EH (cell line): Measurements from ENCODE around the gene BPIFB4.
"Not testable (repeated sequence)": the region's sequence is repeated elsewhere in the genome, so short reads cannot be mapped to it uniquely, and the experiment has no call there.

ENCODE experiments used
- DNase-seq: peaks from one replicate; pipeline ENCODE4 v3.0.0-alpha.2; 2015; ENCODE audit warnings: low read depth

Gene BPIFB4

GRCh38 chr20:33086052-33086722 lies 6.7 kb downstream of the BPIFB4 start:
- no peak for DNase-seq

- DNase-seq = no peak
Observed at GRCh38 chr20:33091147-33091546, 11.7 kb downstream of the BPIFB4 start.

- no peak for DNase-seq
Observed at GRCh38 chr20:33091693-33092092, 12.2 kb downstream of the BPIFB4 start.

- no peak for DNase-seq
Observed at GRCh38 chr20:33092361-33092760, 12.9 kb downstream of the BPIFB4 start.

GRCh38 chr20:33093074-33093473 lies 13.6 kb downstream of the BPIFB4 start:
- no peak for DNase-seq

- DNase-seq = no peak
Observed at GRCh38 chr20:33093582-33093981, 14.1 kb downstream of the BPIFB4 start.

GRCh38 chr20:33095249-33095648 lies 15.8 kb downstream of the BPIFB4 start:
- no peak for DNase-seq

GRCh38 chr20:33095902-33096584 lies 16.6 kb downstream of the BPIFB4 start:
- peak; percentile 48 for DNase-seq

- no peak for DNase-seq
Observed at GRCh38 chr20:33097001-33097400, 17.6 kb downstream of the BPIFB4 start.

- no peak for DNase-seq
Observed at GRCh38 chr20:33099843-33100538, 20.5 kb downstream of the BPIFB4 start.

GRCh38 chr20:33103556-33103955 lies 24.1 kb downstream of the BPIFB4 start:
- DNase-seq = no peak

- no peak for DNase-seq
Observed at GRCh38 chr20:33104336-33104735, 24.9 kb downstream of the BPIFB4 start.

- DNase-seq = no peak
Observed at GRCh38 chr20:33105316-33105924, 26.0 kb downstream of the BPIFB4 start.

GRCh38 chr20:33106058-33106620 lies 26.7 kb downstream of the BPIFB4 start:
- not testable (repeated sequence) for DNase-seq

- DNase-seq = no peak
Observed at GRCh38 chr20:33108661-33109060, 29.2 kb downstream of the BPIFB4 start.

GRCh38 chr20:33110147-33110825 lies 30.8 kb downstream of the BPIFB4 start:
- DNase-seq = peak; percentile 6

- DNase-seq = no peak
Observed at GRCh38 chr20:33111306-33111705, 31.9 kb downstream of the BPIFB4 start.

- no peak for DNase-seq
Observed at GRCh38 chr20:33112547-33113386, 33.3 kb downstream of the BPIFB4 start.

GRCh38 chr20:33113387-33113908 lies 34.0 kb downstream of the BPIFB4 start:
- no peak for DNase-seq

- DNase-seq = not testable (repeated sequence)
Observed at GRCh38 chr20:33115501-33115900, 36.1 kb downstream of the BPIFB4 start.
